HT1080 (cell line): ENCODE data around the gene C22orf39. TPM values are rescaled to one million over a fixed set of nuclear protein-coding genes. Genes with fewer than 3 reads are reported as not detected.
"Not testable (repeated sequence)": the region's sequence is repeated elsewhere in the genome, so short reads cannot be mapped to it uniquely, and the experiment has no call there.

Experiments
- DNase-seq: peaks from one replicate; pipeline ENCODE4 v3.0.0-alpha.2; 2015; ENCODE audit warnings: low read depth
- total RNA-seq: library from RNA; depleted of rRNA; stranded (reverse); fragments of >200 nt; shearing (Covaris generic); gene quantifications from 2 replicates; pipeline ENCODE4 v1.2.3, GENCODE V29; 2014

Gene C22orf39
- total RNA-seq, 1 experiment from 2014 or later, result 35.9 TPM

DNA sequence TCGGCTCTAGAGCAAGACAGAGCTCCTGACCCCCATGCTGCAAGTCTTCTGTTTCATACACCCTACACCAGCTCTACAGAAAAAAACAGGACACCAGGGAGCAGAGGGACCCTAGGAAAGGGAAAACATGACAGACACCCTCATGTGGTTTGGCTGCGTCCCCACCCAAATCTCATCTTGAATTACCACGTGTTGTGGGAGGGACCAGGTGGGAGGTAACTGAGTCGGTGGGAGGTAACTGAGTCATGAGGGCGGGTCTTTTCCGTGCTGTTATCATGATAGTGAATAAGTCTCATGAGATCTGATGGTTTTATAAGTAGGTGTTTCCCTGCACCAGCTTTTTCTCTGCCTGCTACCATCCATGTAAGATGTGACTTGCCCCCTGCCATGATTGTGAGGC is 6.6 kb upstream of the C22orf39 start:
- DNase-seq, result no peak

DNA sequence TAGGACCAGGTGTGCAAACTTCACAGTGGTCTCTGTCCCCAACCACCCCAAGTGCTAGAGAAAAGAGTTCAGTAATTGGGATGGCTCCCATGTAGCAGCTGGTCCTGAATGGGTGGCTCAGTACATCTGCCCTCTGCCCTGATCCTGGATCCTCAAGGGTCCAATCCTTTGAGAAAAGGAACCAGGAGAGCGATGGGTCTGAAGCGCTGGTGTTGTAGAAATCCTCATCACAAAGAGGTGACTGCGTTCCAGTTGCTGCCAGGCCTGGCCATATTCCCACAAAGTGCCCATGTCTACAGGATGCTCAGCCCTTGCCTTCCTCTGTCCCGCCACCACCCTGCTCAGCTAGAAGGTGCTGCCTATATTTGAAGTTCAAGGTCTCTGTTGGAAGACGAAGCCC is 6.2 kb upstream of the C22orf39 start:
- no peak for DNase-seq

DNA sequence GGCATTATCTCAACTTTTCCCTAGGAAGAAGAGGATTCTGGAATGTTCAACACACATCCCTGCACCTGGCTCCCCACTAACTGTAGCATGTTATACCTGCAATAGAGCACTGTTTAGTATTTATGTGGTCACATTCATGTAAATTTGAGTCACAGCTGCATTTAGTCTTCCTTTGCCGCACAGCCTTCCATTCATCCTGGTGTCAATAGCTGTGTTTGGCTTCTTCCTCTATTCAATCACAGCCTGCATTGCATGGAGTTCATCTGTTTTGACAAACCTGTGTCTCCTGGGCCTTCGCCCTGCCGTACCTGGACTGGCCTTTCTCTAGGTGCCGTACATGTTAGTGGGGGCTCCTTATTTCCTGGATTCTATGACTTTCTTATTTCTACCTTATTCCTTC is 4.1 kb upstream of the C22orf39 start:
- DNase-seq, result no peak

DNA sequence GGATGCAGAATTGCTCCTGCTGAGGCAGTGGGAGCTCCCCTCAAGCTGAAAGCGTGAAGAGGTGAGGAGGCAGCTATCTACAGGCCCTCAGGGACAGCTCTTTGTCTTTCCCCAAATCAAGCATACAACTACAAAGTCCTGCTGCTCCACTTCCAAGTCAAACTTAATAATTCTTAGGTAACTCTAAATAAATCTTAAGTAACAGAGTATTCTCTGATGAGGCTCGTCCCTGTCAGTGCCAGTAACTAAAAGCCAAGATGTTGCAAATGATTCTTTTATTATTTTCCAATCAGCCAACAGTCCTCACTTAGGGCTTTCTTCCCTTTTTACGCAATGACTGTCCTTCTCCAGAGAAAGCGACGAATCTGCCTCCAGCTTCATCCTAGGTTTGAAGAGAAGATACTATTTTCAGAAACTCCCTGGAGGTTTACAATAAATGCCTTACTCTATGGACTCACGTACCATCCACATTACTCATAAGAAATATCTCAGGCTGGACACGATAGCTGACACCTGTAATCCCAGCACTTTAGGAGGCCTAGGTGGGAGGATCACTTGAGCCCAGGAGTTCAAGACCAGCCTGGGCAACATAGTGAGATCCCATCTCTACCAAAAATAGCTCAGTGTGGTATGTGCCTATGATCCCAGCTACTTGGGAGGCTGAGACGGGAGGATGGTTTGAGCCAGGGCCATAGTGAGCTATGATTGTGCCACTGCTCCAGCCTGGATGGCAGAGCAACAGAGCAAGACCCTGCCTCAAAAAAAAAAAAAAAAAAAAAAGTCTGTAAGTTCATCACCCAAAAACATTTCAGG is 3.1 kb upstream of the C22orf39 start:
- DNase-seq, result no peak

DNA sequence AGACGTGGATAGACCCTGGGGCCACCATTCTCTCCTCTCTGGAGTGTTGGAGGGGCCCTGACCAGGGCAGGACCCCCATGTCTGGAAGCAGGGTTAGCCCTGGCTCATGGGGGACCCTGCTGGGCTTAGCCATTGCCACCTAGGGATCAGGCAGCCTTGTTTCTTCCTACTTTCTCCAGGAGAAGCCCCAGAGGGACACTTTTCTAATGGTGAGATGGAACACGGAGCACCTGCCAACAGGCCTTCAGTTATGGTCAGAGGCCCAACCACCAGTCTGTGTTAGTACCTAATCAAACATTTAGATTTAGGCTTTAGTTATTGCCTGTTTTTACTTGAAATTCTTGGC is 1.9 kb upstream of the C22orf39 start:
- no peak for DNase-seq

DNA sequence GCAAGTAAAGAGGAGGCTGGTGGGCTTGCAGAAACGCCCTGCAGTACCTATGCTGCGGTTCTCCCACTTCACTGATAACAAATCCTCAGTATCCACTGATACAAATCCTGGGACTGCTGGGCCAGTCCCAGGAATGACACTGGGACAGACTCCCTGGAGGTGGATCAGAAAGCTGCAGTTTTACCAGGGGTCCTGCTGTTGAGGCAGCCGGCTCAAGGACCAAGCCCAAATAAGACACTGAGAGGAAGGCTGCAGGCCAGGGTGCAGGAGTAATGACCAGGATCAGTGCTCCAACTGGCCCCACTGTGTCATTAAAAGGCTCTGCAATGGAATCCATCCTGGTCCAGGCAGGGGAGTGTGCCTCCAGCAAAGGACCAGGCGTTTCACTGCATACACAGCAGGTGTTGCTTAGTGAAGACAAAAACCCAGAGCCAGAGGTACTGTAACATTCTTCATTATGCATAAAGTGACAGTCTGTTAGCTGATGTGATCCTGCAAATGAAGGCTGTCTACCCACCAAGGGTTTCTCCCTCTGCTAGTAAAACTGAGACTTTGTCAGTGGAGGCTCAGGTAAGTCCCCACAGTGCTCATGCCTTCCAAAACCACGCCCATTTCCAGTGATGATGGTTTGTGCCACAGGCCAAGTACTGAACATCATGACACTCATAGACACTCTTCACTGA is 1.4 kb upstream of the C22orf39 start:
- DNase-seq, result no peak

DNA sequence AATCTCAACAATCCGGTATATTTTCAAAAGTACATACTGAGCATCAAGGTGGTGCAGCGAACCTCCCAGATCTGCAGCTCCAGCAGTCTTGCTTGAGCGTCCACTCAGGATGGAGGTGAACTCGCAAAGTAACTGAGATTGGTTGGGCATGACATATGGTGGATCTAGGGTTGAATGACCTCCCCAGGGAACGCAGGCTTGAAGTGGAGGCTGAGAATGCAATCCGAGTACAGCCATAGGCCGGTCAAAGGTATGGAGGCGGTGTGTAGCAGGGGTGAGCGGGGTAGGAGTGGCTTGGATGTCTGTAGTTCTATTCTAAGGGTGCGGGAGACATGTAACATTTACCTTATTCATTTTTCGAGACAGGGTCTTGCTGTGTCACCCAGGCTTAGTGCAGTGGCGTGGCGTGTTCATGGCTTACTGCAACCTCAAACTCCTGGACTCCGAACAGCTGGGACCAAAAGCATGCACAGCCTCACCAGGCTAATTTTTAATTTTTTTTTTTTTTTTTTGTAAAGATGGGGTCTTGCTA is 631 bp upstream of the C22orf39 start:
- DNase-seq, result peak; percentile 31

DNA sequence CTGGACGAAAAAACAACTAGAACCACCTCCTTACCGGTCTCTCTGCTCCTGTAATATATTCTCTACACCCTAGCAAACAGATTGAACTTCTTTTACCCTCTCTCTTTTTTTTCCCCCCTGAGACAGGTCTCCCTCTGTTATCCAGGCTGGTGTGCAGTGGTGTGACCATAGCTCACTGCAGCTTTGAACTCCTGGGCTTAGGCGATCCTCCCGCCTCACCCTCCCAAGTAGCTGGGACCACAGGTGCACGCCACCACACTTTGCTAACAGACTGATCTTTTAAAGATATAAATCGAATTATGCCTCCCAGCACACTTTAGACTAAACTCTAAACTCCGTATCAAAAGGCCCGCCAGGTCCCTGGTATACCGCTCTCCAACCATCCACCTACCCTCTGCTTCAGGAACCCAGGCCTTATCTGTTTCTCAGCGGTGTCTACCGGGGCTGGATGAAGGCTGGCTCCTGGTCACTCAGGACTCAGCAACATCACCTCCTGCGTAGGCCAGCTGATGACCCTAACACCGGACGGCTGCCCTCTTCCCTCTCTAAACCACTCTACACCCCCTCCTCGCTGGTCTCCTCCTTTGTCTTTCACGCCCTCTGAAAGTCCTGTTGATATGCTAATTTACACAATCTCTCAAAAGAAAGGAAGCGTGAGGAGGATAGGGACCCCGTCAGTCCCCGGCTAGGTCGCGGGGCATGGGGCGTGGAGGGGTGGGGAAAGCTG is 745 bp downstream of the C22orf39 start:
- DNase-seq, result no peak

DNA sequence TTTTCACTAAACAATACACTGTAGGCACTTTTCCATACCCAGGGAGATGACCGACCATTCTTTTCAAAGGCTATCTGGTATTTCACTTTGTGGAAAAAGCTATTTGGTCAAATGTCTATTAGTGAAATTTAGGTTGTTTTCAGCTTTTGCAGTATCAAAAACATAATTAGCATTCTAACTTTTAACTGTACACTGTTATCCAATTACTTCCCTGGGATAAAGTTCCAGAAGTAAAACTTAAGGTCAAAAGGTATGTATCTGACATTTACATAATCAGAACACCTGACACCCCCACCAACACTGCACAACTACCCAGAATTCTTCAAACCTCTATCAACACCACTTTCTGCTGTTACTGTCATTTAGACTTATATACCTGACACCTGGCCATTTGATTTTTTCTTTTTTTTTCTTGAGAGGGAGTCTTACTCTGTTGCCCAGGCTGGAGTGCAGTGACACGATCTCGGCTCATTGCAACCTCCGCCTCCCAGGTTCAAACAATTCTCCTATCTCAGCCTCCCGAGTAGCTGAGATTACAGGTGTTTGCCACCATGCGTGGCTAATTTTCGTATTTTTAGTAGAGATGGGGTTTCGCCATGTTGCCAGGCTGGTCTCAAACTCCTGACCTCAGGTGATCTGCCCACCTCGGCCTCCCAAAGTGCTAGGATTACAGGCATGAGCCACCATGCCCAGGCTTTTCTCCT is 2.1 kb downstream of the C22orf39 start:
- not testable (repeated sequence) for DNase-seq

DNA sequence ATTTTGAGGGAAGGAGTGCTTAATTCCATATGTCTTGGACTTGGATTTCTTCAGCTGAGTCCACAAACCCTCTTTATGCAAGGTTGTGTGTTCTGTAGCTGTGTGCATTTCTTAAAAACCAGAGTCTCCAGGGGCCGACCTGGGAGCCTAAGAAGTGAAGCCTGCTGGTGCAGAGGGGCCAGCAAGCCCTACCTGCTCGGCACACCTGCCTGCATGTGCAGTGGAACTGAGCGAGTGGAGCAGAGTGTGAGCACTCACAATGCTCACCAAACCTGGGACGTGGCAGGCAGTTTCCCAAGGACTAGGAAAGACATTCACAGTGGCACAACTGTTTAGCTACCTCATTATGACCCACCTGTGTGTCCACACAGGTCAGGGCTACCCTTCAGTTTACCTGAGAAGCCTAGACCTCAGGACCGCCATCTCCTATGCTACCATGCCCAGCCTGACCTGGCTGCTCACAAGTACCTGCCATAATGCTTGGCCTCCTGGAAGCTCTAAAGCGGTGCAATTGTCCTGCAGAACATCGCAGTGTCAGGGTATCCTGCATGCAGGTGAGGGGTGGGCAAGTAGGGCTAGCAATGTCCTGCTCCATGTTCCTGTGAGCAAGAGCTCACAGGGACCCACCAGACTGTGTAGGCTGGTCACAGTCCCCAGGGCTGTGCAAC is 3.8 kb downstream of the C22orf39 start:
- DNase-seq, result no peak

DNA sequence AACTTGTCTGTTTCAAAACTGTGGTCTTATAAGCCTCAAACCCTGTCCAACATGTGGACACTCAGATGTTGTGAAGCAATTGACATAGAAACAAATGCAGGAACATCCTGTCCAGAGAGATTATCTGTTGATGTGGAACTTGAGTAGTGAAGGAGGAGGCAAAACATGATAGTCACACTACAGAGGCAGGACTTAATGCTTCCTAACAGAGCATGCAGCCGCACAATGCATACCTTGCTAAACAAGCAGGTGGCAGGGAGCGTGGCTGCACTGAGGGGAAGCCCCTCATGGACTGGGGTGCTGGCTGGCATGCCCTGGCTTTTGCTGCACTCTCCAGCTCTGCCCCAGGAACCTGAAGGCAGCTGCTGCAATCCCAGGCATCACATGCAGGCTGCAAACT is 5.3 kb downstream of the C22orf39 start:
- DNase-seq, result no peak

DNA sequence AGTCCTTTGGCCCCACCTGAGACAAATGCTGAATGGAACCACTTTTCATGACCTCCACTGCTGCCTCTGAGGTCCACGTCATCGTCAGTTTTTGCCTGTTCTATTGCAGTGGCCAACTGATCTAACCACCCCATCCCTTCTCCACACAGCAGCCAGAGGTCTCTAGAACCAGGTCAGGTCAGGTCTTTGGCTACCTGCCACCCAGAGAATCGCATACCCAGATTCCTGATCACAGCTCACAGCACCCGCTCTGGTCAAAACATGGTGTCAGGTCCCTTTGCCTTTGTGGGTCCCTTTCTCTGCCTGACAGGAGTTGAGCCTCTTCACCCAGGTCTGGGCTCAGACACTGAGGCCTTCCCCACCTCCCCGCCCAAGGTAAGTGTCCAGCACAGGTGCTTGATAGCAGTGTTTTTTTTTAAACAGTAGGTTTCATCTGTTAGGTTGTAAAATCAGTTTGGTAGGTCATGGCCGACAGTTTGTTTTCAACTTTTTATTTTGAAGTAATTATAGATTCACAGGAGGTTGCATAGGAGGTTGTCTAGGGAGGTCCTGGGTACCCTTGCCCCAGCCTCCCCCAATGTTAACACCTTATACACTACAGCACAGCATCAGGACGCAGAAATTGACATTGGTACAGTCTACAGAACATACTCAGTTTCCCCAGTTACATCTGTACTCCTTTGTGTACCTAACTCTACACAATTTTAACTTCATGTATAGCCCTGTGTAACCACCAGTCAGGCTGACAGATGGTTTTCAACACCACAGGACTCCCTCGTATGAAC is 6.9 kb downstream of the C22orf39 start:
- no peak for DNase-seq

DNA sequence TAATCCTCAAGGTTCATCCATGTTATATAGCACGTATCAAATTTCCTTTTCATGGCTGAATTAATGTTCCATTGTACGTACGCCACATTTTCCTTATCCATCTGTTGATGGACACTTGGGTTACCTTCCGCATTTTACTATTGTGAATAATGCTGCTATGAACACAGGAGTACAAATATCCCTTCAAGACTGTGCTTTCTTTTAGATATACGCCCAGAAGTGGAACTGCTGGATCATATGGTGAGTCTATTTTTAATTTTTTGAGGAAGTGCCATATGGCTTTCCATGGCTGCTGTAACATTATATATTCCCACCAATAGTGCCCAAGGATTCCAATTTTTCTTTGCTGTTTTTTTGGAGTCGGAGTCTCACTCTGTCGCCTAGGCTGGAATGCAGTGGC is 9.2 kb downstream of the C22orf39 start:
- DNase-seq, result no peak

DNA sequence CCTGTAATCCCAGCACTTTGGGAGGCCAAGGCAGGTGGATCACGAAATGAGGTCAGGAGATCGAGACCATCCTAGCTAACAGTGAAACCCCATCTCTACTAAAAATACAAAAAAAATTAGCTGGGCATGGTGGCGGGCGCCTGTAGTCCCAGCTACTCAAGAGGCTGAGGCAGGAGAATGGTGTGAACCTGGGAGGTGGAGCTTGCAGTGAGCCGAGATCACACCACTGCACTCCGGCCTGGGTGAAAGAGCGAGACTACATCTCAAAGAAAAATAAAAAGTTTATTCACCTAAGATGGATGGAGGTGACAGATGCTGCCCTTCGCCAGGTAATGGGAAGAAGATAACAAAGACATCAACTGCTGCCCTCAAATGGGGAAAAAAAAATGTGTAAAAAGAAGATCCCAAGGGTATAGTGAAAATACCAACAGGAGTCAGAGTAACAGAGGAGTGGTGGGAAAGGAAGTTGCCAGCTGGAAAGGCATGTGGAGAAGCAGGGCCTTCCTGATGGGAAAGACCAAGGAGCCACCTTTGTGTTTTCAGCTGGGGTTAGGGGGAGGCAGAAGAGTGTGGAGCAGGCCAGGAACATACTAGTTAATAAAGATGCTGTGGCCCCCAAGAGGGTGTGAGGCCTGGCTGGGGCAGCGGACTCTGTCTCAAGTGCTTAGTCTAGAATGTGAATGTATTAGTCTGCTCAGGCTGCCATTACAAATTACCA is 10.9 kb downstream of the C22orf39 start:
- DNase-seq, result not testable (repeated sequence)

DNA sequence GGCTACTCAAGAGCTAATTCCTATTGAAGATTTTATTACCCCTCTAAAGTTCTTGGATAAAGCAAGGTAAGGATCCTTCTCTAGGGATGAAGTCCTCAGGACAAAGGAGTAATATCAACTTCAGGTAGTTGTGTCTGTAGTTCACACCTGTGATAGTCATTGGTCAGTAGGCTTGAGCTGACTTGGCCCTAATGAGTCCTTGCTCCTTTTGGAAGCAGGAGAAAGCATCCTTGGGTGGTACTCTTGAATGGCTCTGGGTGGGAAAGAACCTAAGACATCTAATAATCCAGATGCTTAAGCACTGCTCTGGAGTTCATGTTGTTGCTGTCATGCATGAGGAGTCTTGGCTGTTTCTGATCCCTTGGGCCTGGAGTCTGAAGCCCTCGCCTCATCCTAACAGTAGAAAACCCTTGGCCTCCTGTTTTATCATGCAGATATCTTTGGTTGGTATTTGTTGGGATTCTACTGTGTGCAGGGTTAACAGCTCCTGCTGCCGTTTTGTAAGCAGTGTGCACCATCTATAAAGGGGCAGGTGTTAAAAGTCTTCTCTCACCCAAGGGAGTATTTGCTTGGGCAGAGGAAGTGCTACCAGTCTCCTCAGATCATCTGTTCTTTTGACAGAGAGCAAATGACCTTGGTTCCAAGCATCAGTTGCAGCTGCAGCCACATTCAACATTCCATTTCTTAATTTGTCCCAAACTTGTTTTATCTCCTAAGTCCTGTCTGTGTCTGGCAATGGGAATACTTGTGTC is 12.5 kb downstream of the C22orf39 start:
- no peak for DNase-seq

DNA sequence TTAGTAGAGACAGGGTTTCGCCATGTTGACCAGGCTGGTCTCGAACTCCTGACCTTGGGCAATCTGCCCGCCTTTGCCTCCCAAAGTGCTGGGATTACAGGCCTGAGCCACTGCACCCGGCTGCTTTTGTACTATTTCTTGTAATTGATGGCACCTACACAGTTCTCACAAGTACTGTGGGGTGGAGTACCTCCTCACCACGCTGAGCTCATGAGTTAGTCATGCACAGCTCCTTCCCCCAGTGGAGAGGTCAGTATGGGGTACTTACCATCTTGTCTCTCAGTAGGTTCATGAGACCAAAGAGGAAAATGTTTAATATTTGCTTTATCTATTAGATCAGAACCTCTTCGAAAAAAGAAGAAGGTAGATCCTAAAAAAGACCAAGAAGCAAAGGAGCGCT is 13.1 kb downstream of the C22orf39 start:
- no peak for DNase-seq

DNA sequence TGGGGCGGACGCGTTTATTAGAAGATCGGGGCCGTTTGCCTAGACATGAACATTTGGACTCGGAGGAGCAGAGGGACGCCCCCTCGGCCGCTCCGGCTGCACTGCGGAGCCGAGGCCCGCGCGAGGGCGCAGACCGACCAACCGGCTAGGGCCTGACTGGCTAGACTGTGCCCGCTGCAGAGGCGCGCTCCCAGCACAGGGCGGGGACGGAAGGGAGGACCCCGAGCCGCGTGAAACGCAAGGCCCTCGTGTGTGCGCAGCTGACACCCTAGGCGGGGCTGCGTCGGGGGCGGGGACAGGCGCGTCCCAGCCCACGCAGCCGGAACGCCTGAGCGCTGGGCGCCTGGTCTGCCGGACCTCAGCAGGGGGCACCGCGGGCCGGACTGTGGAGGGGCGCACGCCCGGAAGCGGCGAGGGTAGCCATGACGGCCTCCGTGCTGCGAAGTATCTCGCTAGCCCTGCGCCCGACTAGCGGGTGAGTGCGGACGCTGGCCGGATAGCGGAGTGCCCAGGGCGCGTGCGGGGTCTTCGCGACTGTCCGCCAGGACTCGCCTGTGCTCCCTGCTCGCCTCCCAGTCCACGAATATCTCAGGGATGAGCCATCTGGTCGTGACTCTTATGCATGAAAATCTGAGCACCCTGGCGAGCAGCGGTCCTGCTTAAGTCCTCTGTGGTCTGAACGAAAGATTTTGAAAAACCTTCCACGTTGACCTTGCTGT is 15.2 kb downstream of the C22orf39 start, which contains the start of gene MRPL40:
TSS of gene MRPL40 (plus strand) at position 413 of the 719 bp plus-strand sequence. CDS start at position 423, 10 bp downstream.
- peak; percentile 91 for DNase-seq

DNA sequence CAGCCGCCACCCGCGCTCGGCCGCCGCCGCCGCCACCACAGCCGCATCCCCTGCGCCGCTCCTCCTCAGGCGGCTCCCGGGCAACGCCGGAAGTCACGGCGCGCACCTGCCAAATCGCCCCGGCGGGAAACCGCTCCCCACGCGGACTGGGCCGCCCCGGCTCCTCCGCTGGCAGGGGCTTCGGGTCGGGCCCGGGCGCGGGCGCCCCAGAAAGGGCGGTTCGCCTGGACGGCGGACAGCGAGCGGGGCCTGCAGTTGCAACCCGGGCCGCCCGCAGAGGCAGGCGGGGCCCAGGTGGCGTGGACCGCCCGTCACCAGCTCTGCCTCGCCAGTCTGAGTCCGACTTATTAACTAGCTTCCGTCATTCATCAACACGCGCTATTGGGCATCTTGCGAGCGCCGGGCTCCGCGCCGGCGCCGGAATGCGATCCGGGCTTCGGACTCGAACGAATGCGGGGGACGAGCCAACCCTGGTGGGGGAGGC is 15.8 kb downstream of the C22orf39 start, which contains the start of gene HIRA:
TSS of gene HIRA (minus strand) at position 85 of the 484 bp plus-strand sequence. CDS start 257 bp downstream, outside the sequence.
- DNase-seq, result peak; percentile 71
